Esophagus muscularis mucosa (tissue), 3 donors: ENCODE results near the gene TAF9.

ENCODE experiments used
- POLR2A ChIP-seq: fragments of 450-650 bp; IDR thresholded peaks from one replicate; pipeline ENCODE4 v1.6.1; 2017; ENCODE audit warnings: antibody characterized with exemption, moderate library complexity, mild to moderate bottlenecking, low read depth
- POLR2AphosphoS5 ChIP-seq, 2 donors: sonication (generic); formaldehyde crosslinking; IDR thresholded peaks; one replicate each; pipeline ENCODE4 v1.6.1; 2017; ENCODE audit warnings: antibody characterized with exemption in 2 of 2
- TF ChIP-seq, protein P1 (sequence below), 3 experiments: fragments of 200-600 bp in 2 of 3; fragments of 450-650 bp in 1 of 3; sonication (generic) in 2 of 3; IDR thresholded peaks; one replicate each; pipeline ENCODE4 v1.5.1; 2017 to 2019; ENCODE audit warnings: antibody characterized with exemption in 3 of 3, mild to moderate bottlenecking in 2 of 3, moderate library complexity in 1 of 3

DNA sequence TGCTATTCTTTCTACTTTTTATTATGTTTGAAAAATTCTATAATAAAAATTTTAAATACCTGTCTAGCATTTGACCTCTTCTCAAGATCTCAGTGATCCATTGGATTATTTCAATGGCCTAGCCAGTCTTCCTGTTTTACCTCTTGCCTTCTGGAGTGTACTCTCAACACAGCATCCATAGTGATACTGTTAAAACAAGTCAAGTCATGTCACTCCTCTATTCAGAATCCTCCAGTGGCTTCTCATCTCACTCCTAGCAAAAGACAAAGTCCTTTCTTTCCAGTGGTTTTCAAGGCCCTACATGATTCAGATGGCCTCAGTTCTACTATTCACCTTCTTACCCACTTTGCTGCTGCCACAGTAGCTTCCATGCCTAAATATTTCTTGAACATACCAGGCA lies 47.4 kb upstream of the TAF9 start:
- no peak for TF ChIP-seq POLR2A
- no peak for TF ChIP-seq POLR2AphosphoS5 (IDR thresholded peaks at IDR 0.05)
- TF ChIP-seq, protein P1, sequence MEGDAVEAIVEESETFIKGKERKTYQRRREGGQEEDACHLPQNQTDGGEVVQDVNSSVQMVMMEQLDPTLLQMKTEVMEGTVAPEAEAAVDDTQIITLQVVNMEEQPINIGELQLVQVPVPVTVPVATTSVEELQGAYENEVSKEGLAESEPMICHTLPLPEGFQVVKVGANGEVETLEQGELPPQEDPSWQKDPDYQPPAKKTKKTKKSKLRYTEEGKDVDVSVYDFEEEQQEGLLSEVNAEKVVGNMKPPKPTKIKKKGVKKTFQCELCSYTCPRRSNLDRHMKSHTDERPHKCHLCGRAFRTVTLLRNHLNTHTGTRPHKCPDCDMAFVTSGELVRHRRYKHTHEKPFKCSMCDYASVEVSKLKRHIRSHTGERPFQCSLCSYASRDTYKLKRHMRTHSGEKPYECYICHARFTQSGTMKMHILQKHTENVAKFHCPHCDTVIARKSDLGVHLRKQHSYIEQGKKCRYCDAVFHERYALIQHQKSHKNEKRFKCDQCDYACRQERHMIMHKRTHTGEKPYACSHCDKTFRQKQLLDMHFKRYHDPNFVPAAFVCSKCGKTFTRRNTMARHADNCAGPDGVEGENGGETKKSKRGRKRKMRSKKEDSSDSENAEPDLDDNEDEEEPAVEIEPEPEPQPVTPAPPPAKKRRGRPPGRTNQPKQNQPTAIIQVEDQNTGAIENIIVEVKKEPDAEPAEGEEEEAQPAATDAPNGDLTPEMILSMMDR (IDR thresholded peaks at IDR 0.05), result no peak
